ENCODE results near the gene MLLT3.

The MLLT3 gene

DNA sequence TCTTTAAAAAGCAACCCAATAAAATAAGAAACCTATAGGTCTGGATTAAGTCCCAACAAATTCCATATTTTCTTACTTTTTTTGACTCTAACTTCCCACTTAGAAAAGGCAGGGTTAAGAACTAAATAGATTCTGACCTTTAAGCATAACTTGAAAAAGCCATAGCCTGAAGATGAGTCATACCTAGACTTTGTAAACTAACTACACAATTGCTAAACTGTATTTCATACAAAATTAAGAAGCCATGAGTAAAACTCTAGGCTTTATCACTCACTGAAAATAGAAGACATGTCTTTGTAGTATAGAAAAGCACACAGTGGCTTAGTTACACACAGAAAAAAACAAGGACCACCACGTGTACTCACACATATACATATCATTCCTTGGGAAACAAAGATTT, 51.5 kb downstream of the MLLT3 start:
- H3K9me3 ChIP-seq (ENCODE audit: insufficient read depth, low read length) = no peaks in the 10 kb centered on the region
- no peak overlapping the region for H3K4me2 ChIP-seq (ENCODE audit: low read length)
- H3K79me2 ChIP-seq (ENCODE audit: low read length) = no peaks in the 10 kb centered on the region
- H4K20me1 ChIP-seq (ENCODE audit: insufficient read depth, low read length) = no peaks in the 10 kb centered on the region
- no peak overlapping the region for H3K27ac ChIP-seq (ENCODE audit: low read length)
- TF ChIP-seq, protein P1, sequence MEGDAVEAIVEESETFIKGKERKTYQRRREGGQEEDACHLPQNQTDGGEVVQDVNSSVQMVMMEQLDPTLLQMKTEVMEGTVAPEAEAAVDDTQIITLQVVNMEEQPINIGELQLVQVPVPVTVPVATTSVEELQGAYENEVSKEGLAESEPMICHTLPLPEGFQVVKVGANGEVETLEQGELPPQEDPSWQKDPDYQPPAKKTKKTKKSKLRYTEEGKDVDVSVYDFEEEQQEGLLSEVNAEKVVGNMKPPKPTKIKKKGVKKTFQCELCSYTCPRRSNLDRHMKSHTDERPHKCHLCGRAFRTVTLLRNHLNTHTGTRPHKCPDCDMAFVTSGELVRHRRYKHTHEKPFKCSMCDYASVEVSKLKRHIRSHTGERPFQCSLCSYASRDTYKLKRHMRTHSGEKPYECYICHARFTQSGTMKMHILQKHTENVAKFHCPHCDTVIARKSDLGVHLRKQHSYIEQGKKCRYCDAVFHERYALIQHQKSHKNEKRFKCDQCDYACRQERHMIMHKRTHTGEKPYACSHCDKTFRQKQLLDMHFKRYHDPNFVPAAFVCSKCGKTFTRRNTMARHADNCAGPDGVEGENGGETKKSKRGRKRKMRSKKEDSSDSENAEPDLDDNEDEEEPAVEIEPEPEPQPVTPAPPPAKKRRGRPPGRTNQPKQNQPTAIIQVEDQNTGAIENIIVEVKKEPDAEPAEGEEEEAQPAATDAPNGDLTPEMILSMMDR (IDR thresholded peaks at IDR 0.05; ENCODE audit: low read depth, low read length) = no peak
- TF ChIP-seq EZH2phosphoT487 (IDR thresholded peaks at IDR 0.05; ENCODE audit: low read depth) = no peak
- no peak overlapping the region for H3K4me3 ChIP-seq (ENCODE audit: low read length)
- H3K9ac ChIP-seq (ENCODE audit: low read length) = no peak overlapping the region
- no peaks in the 10 kb centered on the region for H3K36me3 ChIP-seq (replicated peaks; ENCODE audit: low read depth, low read length)
- H3K4me1 ChIP-seq (ENCODE audit: low read length) = peaks cover 8% of the 10 kb centered on the region
- no peak overlapping the region for H2AFZ ChIP-seq (ENCODE audit: low read depth, low read length)
- H3K27me3 ChIP-seq (ENCODE audit: low read depth, low read length) = no peaks in the 10 kb centered on the region

DNA sequence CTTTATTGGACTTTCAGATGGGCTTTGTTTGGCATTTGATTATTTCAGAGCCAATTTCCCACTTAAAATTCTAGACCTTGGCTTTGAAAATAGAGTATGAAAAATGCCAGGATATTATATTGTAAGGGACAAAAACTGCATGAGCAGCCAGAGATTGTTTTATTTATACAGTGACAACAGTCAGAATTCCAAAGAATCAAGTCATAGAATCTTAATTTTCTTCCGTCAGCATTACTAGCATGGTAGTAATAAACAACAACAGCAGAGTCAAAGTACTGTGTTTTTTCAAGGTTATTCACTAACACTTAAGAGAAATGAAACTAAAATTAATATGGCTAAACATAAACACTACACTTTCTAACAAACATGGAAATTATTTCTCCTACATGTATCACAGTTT, 52.2 kb downstream of the MLLT3 start:
- Histone ChIP-seq H3K4me2 (ENCODE audit: low read length) (no peak overlapping the region), H2AFZ (ENCODE audit: low read depth, low read length) (no peak overlapping the region), H3K27ac (ENCODE audit: low read length) (no peak overlapping the region), H4K20me1 (ENCODE audit: insufficient read depth, low read length) (no peaks in the 10 kb centered on the region), H3K9ac (ENCODE audit: low read length) (no peak overlapping the region), H3K27me3 (ENCODE audit: low read depth, low read length) (no peaks in the 10 kb centered on the region), H3K4me3 (ENCODE audit: low read length) (no peak overlapping the region), H3K4me1 (ENCODE audit: low read length) (peaks cover 8% of the 10 kb centered on the region), H3K9me3 (ENCODE audit: insufficient read depth, low read length) (no peaks in the 10 kb centered on the region), H3K79me2 (ENCODE audit: low read length) (no peaks in the 10 kb centered on the region), H3K36me3 (replicated peaks; ENCODE audit: low read depth, low read length) (no peaks in the 10 kb centered on the region)
- TF ChIP-seq, protein P1 (IDR thresholded peaks at IDR 0.05; ENCODE audit: low read depth, low read length) = no peak
- TF ChIP-seq EZH2phosphoT487 (IDR thresholded peaks at IDR 0.05; ENCODE audit: low read depth) = no peak

DNA sequence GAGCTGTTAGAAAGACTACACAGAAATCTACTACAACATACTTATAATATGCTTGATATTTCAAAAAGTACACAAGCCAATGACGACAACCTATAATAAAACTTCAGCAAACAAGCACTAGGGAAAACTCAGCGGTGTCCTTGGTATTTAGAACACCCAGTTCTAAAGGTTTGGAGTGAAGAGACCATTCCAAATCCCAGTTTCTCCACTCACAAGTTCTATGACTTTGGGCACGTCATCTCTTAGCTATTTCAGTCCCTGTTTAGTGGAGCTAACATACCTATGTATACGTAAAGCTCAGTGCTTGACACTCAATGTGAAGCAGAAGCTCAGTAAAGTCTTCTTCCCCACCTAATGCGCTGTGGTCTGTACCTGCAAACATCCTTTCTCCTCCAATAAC, 52.8 kb downstream of the MLLT3 start:
- Histone ChIP-seq H3K27ac (ENCODE audit: low read length) (no peak overlapping the region), H3K4me1 (ENCODE audit: low read length) (peaks cover 8% of the 10 kb centered on the region), H2AFZ (ENCODE audit: low read depth, low read length) (no peak overlapping the region), H3K27me3 (ENCODE audit: low read depth, low read length) (no peaks in the 10 kb centered on the region), H3K4me2 (ENCODE audit: low read length) (no peak overlapping the region), H3K36me3 (replicated peaks; ENCODE audit: low read depth, low read length) (no peaks in the 10 kb centered on the region), H3K9ac (ENCODE audit: low read length) (no peak overlapping the region), H3K9me3 (ENCODE audit: insufficient read depth, low read length) (no peaks in the 10 kb centered on the region), H3K4me3 (ENCODE audit: low read length) (no peak overlapping the region), H4K20me1 (ENCODE audit: insufficient read depth, low read length) (no peaks in the 10 kb centered on the region), H3K79me2 (ENCODE audit: low read length) (no peaks in the 10 kb centered on the region)
- no peak for TF ChIP-seq EZH2phosphoT487 (IDR thresholded peaks at IDR 0.05; ENCODE audit: low read depth)
- TF ChIP-seq, protein P1 (IDR thresholded peaks at IDR 0.05; ENCODE audit: low read depth, low read length) = no peak

DNA sequence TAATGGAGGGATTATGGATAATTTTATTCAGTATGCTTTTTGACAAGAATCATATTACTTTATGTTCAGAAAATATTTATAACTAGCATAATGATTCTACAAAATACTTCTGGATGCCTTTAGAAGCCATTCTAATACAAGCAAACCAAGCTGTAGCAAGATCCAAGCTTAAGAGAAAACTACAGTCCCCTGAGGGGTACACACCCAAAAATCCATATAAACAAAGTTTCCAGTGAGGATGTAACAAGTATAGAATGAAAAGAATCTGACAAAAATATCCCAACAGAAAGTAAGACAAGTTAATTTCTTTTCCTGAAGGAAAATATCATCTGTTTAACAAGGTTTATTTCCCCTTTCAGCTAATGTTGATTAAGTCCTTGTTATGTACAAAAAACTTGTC, 53.9 kb downstream of the MLLT3 start:
- Histone ChIP-seq H3K4me1 (ENCODE audit: low read length) (peaks cover 8% of the 10 kb centered on the region), H3K4me2 (ENCODE audit: low read length) (no peak overlapping the region), H3K79me2 (ENCODE audit: low read length) (no peaks in the 10 kb centered on the region), H3K27ac (ENCODE audit: low read length) (no peak overlapping the region), H3K4me3 (ENCODE audit: low read length) (no peak overlapping the region), H4K20me1 (ENCODE audit: insufficient read depth, low read length) (no peaks in the 10 kb centered on the region), H3K9ac (ENCODE audit: low read length) (no peak overlapping the region), H3K9me3 (ENCODE audit: insufficient read depth, low read length) (no peaks in the 10 kb centered on the region), H2AFZ (ENCODE audit: low read depth, low read length) (no peak overlapping the region), H3K36me3 (replicated peaks; ENCODE audit: low read depth, low read length) (no peaks in the 10 kb centered on the region), H3K27me3 (ENCODE audit: low read depth, low read length) (no peaks in the 10 kb centered on the region)
- TF ChIP-seq EZH2phosphoT487 (IDR thresholded peaks at IDR 0.05; ENCODE audit: low read depth) = no peak
- TF ChIP-seq, protein P1 (IDR thresholded peaks at IDR 0.05; ENCODE audit: low read depth, low read length) = no peak

All from OCI-LY3 (cell line).